Upper lobe of left lung (tissue), 4 donors: Measurements from ENCODE around the gene PEX13.

Source experiments
- CTCF ChIP-seq, 6 experiments: fragments of 450-650 bp in 4 of 6; fragments of 200-600 bp in 2 of 6; sonication (generic) in 2 of 6; IDR thresholded peaks; one replicate each; pipeline ENCODE4 v1.5.1; 2016 to 2019; ENCODE audit warnings: antibody characterized with exemption in 6 of 6
- EP300 ChIP-seq, 4 donors: sonication (generic); formaldehyde crosslinking; IDR thresholded peaks; one replicate each; pipeline ENCODE4 v1.5.1; 2017; ENCODE audit warnings: antibody characterized with exemption in 4 of 4, control low read depth in 2 of 4
- POLR2AphosphoS5 ChIP-seq, 2 donors: sonication (generic); formaldehyde crosslinking; IDR thresholded peaks; one replicate each; pipeline ENCODE4 v1.5.1; 2017; ENCODE audit warnings: antibody characterized with exemption in 2 of 2

- TF ChIP-seq CTCF (IDR thresholded peaks at IDR 0.05) (no peak), POLR2AphosphoS5 (IDR thresholded peaks at IDR 0.05) (no peak), EP300 (IDR thresholded peaks at IDR 0.05) (no peak)
Observed at GRCh38 chr2:60972889-60973656, 44.4 kb upstream of the PEX13 start.
